Measurements from ENCODE around the gene GYS1.
A peak's percentile ranks its signal among the peaks of the same experiment; 100 is the strongest.
"Not testable (repeated sequence)": the region's sequence is repeated elsewhere in the genome, so short reads cannot be mapped to it uniquely, and the experiment has no call there.

Gene GYS1

DNA sequence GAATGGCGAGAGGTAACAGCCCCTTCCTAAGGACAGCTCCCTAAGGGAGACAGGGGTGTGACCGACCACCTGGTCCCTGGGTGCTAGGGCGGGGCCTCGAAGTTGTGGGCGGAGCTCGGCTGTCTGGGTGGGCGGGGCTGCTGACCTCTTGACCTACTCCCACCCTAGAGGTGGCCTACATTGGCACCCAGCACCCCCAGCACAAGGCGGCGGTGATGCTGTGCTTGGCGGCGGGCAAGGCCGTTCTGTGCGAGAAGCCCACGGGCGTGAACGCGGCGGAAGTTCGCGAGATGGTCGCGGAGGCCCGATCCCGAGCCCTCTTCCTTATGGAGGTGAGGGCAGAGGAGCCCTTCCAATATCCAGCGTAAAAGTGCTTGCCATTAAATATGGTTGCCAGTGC, 57.2 kb downstream of the GYS1 start:
- DNase-seq, result no peak

DNA sequence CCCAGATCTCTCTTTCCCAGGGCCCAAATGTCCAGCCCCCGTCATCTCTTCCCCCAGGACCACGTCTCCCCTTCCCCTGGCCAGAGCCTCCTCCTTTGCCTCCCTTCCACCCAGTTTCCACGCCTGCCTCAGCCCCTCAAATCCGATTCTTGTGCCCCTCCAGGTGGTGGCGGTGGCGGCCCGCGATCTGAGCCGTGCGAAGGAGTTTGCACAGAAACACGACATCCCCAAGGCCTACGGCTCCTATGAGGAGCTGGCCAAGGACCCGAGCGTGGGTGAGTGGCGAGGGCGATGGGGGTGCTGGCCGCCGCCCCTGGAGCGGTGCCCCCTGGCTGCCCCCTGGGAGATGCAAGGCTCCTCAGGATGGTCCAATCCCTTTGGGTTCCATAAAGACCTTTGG, 58.3 kb downstream of the GYS1 start:
- DNase-seq, result no peak

DNA sequence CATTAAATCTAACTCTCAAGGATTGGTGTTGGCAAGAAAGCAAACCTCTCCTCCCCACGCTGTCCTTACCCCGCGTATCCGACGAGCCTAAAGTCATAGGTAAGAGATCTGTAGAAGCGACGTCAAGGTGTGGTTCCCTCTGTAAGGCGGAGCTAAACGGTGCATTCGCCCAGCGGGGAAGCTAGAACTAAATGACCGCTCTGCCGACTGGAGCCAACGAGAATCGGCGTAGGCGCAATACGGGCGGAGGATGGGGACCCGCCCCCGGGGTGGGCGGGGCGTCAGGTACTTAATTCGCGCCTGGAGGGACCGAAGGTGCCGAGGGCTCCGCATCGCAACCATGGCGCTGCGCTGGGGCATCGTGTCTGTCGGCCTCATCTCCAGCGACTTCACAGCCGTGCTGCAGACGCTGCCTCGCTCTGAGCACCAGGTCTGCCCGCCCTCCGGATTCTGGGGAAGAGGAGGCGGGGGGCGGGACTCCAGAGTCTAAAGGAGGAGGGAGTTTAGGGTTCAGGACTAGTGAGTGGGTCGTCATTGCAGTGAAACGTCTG, 59.7 kb downstream of the GYS1 start, which contains the start of gene DHDH:
TSS of gene DHDH (plus strand) at position 318 of the 551 bp plus-strand sequence. CDS start at position 341, 23 bp downstream.
- DNase-seq, result peak; percentile 85

DNA sequence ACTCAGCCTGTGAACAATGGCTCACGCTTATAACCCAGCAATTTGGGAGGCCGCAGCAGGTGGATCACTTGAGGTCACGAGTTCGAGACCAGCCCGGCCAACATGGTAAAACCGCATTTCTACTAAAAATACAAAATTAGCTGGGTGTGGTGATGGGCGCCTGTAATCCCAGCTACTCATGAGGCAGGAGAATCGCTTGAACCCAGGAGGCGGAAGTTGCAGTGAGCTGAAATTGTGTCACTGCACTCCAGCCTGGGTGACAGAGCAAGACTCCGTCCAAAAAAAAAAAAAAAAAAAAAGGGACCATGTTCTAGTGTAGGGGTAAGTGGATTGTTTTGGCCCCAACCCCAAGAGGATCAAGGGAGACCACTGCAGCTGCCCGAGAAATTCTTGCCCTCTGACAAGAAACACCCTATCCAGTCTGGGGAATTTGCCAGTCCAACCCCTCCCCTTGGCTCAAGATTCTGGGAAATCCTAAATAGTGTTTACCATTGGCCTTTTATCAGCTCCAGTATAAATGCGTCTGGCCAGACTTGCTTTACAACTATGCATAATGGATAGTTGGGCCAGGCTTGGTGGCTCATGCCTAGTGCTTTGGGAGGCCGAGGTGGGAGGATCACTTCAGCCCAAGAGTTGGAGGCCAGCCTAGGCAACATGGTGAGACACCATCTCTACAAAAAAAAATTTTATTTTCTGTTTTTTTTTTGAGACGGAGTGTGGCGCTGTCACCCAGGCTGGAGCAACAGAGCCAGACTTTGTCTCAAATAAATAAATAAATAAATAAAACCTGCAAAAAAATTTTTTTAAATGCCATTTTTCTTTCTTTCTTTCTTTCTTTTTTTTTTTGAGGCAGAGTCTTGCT, 64.7 kb downstream of the GYS1 start:
- no peak for DNase-seq

DNA sequence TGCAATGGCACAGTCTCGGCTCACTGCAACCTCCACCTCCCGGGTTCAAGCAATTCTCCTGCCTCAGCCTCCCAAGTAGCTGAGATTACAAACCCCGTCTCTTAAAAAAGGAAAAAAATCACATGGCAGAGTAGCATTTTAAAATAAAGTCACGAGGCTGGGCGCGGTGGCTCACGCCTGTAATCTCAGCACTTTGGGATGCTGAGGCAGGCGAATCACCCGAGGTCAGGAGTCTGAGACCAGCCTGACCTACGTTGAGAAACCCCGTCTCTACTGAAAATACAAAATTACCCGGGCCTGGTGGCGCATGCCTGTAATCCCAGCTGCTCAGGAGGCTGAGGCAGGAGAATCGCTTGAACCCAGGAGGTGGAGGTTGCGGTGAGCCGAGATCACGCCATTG, 65.4 kb downstream of the GYS1 start:
- not testable (repeated sequence) for DNase-seq

DNA sequence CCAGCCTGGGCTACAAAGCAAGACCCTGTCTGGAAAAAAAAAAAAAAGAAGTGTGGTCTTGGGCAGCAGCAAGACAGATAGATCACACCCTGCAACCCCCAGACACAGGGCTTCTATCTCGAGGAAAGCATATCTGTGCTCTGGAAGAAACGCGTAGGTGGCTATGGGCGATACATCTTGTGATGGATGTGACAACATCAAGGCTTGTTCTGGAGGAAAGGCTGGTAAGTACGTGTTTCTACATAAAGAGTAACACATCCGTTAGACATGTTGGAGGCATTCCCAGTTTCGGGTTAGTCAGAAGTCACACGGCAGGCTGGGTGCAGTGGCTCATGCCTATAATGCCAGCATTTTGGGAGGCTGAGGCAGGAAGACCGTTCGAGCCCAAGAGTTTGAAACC, 66.2 kb downstream of the GYS1 start:
- no peak for DNase-seq

DNA sequence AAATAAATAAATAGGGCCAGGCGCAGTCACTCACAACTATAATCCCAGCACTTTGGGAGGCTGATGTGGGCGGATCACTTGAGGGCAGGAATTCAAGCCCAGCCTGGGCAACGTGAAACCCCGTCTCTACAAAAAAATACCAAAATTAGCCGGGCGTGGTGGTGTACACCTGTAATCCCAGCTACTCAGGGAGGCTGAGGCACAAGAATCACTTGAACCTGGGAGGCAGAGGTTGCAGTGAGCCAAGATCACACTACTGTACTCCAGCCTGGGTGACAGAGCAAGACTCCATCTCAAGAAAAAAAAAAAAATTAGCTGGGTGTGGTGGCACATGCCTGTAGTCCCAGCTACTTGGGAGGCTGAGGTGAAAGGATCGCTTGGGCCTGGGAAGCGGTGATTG, 67.2 kb downstream of the GYS1 start:
- not testable (repeated sequence) for DNase-seq

DNA sequence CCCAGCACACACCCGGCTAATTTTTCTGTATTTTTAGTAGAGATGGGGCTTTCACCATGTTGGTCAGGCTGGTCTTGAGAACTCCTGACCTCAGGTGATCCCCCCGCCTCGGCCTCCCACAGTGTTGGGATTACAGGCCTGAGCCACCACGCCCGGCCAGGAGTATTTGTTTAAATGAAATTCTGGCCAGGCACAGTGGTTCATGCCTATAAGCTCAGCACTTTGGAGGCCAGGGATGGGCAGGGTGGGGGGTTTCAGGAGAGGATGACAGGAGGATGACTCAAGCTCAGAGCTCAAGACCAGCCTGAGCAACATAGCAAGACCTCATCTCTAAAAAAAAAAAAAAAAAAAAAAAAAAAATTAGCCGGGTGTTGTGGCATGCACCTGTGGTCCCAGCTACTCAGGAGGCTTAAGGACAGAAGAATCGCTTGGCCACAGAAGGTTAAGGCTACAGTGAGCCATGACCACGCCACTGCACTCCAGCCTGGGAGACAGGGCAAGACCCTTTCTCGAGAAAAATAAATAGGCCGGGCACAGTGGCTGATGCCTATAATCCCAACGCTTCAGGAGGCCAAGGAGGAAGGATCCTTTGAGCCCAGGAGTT, 67.8 kb downstream of the GYS1 start:
- DNase-seq, result no peak

DNA sequence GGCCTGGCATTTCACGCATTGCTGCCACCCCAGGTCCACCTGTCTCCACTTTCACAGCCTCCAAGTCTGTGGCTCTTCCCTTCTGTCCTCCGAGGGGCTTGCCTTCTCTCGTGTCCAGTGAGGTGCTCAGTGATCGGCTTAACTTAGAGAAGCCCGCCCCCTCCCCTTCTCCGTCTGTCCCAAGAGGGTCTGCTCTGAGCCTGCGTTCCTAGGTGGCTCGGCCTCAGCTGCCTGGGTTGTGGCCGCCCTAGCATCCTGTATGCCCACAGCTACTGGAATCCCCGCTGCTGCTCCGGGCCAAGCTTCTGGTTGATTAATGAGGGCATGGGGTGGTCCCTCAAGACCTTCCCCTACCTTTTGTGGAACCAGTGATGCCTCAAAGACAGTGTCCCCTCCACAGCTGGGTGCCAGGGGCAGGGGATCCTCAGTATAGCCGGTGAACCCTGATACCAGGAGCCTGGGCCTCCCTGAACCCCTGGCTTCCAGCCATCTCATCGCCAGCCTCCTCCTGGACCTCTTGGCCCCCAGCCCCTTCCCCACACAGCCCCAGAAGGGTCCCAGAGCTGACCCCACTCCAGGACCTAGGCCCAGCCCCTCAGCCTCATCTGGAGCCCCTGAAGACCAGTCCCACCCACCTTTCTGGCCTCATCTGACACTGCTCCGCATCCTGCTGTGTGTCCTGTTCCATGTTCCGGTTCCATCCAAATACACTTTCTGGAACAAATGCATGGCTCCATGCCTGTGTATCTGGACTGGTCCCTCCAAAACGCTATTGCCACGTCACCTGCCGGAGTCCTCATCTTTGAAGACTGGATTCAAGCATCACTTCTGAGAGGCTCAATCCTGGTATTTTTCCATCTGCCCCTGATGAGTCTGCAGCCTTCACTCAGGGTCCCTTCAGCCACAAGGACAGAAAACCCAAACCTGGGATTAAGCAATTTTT, 70.3 kb downstream of the GYS1 start:
- DNase-seq, result no peak

DNA sequence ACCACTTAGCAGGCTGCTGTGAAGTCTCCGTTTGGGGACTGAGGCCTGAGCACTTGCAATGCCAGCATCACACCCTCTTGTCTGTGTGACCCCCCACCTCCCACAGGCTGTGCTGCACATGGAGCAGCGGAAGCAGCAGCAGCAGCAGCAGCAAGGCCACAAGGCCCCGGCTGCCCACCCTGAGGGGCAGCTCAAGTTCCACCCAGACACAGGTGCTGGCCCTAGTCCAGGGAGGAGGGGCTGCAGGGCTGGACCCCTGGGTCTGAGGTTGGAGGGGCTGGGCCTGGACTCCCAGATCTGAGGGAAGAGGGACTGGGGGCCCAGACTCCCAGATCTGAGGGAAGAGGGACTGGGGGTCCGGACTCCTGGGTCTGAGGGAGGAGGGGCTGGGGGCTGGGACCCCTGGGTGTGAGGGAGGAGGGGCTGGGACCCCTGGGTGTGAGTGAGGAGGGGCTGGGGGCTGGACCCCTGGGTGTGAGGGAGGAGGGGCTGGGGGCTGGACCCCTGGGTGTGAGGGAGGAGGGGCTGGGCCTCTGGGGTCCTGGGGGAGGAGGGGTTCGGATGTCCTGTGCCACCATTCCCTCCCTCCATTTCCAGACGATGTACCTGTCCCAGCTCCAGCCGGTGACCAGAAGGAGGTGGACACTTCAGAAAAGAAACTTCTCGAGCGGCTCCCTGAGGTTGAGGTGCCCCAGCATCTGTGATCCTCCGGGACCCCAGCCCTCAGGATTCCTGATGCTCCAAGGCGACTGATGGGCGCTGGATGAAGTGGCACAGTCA, 71.2 kb downstream of the GYS1 start:
- no peak for DNase-seq

DNA sequence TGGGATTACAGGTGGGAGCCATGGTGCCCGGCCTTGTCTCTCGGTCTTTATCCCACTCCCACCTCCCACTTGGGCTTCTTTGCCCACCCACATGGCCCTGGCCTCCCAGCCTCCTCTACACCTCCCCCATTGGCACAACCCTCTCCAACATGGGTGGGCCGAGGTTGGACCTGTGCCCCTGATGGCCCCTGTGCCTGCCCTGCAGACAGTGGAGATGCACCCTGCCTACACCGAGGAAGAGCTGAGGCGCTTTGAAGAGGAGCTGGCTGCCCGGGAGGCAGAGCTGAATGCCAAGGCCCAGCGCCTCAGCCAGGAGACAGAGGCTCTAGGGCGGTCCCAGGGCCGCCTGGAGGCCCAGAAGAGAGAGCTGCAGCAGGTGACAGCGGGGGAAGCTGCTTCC, 72.2 kb downstream of the GYS1 start:
- DNase-seq, result no peak

DNA sequence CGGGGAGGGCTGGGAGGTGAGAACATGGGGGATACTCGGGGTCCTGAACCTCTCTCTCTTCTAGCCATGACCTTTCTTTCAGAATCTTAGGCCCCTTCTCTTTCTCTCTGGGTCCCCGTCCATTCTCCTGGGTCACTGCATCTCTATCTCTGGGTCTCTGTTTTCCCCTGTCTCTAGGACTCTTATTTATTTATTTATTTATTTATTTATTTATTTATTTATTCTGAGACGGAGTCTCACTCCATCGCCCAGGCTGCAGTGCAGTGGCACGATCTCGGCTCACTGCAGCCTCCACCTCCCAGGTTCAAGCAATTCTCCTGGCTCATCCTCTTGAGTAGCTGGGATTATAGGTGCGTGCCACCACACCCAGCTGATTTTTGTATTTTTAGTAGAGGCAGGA, 73.8 kb downstream of the GYS1 start:
- DNase-seq, result not testable (repeated sequence)

DNA sequence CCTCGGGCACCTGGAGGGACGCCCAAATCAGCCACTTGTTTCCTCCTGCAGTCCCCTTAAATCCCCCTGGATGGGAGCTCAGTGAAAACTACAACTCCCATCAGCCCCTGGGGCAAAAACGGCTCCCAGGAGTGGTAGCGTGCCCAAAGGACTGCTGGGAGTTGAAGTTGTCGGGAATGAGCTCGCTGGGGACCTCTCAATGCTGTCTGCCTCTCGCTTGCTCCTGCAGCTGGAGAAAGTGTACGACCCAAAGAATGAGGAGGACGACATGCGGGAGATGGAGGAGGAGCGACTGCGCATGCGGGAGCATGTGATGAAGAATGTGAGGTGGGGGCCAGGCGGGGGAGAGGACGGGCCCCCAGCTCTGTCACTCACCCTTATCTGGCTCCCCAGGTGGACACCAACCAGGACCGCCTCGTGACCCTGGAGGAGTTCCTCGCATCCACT, 74.3 kb downstream of the GYS1 start:
- no peak for DNase-seq

Measured in effector CD4-positive, alpha-beta T cell (primary cell).